NCI-H1930 (cell line): ENCODE results near the gene CALCR.
"Not testable (repeated sequence)": the region's sequence is repeated elsewhere in the genome, so short reads cannot be mapped to it uniquely, and the experiment has no call there.

Source experiments
- DNase-seq, 2 experiments: peaks; one replicate each; lab custom pipeline; 2025; lab: John Stamatoyannopoulos, UW

The CALCR gene

DNA sequence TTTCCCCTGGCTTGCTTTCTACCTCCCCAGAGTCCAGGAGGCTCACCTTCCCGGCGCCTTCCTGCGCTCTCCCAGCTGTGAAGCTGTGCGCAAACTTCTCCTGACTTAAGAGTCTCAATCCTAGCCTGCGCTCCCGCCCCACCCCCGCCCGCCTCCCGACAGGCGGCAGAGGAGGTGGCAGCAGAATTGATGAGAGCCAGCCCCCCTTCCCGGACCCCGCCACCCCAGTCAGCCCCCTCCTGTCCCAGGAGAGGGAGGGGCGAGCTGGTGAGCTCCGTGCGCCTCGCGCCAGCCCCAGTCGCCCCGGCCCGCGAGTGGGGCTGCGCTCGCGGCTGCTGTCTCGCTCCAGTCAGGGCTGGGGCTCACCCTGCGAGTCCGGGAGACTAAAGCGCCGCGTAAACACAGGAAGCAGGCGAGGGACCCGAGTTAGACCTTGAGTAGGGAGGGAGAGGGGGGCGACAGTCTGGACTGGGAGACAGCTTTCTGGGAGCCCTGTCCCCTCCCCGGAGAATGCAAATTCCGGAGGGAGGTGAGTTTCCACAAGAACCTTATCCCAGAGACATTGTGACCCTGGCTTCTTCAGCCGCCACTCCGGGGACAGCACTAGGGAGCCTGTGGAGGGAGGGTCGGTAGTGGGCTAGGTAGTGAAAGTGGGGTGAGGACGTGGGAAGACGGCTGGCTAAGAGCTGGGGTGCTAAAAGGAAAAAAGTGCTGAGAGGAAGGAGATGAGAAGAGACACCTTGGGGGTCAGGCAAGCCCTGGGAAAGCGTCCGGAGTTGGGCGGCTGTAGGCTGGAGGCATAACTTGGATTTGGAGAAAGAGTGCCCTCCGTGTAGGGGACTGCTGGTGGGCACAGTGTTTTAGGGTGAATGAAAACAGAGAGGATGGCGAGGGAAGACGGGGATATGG lies at the start of gene CALCR:
Gene CALCR (minus strand): TSS at position 79 of the 909 bp plus-strand sequence. CDS start 87,743 bp downstream, outside the sequence.
- DNase-seq: no peak

DNA sequence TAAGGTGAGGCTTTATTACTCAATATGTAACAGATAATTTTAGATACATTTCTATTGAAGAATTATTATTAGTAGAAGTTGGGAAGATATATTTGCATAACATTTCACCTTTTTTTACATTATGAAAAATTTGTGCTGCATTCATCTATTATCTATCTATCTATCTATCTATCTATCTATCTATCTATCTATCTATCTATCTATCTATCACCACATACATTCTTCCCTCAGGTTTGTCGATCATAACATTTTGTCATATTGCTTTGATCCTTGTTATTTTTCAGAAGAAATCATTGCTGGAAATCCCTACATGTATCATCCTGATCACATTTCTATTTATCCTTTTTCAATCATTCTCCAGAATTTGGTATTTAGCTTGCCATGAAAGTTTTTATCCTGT lies 49.3 kb upstream of the CALCR start:
- DNase-seq: no peak

DNA sequence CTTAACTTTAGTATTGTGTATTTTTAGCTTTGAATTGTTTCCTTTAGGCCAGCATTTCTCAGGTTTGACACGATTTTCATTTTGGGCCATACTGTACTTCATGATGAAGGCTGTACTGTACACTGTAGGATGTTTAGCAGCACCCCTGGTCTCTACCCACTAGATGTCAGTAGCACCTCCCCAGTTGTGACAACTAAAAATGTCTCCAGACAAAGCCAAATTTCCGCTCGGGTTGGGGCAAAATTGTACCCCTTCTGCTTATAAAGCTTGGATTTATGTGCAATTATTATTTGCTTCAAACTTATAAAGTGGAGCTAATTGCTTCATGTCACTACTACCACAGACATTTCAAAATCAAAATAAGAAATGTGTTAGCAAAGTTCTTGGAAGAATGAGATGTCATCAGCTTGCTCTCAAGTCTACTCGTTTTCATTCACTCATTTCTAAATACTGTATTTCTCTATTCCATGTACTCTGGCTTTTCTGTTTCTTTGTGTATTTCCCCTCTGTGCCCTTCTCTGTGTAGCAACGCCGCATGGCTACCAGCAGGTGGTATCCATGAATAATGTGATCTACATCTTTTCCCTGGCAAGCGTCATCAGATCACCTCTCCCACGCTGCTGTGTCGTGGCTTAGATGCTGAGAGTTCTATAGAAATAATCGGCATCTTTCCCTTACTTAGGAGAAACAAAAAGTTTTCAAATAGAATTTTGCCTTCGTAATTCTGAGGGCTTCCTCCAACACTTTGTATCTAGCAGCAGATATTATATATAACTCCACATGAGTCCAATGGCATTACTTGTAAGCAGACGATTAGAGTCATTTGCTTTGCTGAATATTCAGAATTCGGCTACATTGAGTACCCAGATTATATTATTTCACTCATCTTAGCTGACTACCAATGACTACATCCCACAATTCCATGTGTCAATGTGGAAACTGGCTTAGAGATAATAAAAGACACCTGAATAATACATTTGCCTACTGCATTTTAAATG lies 47.8 kb upstream of the CALCR start:
- DNase-seq: peak; percentile 27 to 30

DNA sequence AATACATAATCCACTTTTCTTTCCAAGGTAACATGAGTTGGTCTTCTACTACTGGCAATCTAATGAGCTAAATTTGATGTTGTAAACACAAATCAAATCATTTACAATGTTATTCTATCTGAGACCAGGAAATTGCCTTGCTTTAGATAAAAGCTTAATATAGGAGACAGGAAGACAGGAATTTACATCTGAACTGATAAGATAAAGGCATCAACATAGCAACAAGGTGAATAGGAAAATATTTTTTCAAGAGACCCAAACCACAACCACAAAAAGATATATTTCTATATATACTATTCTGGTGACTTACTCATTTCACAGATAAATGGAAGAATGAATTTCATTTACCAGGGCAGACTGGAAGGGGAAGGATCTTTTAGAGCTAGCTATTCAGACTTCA lies 46.3 kb upstream of the CALCR start:
- DNase-seq: no peak

DNA sequence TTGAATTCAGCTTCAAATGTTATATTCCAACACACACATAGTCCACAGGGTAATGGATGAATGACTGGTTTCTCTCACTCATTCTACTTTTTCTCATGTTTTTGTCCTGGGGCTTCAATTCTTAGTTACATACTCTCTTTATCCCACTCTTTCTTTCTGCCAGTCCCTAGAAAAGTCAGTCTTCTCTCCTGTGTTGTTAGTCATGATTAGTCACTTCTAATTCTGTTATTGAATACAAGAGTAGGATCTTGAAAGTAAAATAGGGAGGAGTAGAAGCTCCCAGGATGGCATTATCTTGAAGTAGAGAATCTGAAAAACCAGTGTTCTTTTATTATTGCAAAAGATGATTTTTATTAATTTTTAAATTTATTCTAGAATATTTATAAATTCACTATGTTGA lies 45.5 kb upstream of the CALCR start:
- DNase-seq: no peak

DNA sequence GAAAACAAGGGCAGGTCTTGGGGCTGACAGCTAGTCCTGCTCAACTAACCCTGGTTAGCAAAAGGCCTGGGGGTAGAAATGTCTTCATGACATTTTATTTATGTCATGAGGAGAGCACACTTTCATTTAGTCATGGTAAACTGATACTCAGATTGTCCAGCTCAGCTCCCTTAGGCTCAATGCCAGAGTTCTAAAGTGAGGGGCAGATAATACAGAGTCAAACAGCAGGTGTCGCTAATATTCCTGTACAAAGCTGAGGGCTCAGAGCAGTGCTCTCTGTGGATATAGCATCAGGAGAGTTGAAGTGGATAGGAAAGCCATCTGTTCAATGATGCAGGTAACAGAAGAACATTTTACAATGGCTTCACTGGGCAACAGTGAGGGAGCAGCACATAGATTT lies 26.8 kb upstream of the CALCR start:
- no peak for DNase-seq

DNA sequence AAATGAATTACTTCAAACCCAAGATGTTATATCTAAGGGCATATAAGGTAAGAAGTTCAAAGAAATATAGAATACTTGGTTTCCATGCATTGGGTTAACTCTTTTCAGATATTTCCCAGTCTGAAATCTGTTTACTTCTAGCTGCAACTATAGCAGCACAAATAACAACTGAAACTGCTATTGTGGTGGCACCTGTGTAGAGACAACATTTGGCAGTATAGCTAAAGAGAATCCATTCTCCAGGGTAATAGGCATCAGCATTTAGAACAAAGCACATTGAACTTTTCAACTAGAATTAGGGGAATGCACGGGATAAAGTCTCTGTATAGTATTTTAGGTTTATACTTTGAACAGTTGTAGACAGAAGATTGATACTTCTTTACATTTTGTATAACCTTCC lies 19.7 kb upstream of the CALCR start:
- no peak for DNase-seq

DNA sequence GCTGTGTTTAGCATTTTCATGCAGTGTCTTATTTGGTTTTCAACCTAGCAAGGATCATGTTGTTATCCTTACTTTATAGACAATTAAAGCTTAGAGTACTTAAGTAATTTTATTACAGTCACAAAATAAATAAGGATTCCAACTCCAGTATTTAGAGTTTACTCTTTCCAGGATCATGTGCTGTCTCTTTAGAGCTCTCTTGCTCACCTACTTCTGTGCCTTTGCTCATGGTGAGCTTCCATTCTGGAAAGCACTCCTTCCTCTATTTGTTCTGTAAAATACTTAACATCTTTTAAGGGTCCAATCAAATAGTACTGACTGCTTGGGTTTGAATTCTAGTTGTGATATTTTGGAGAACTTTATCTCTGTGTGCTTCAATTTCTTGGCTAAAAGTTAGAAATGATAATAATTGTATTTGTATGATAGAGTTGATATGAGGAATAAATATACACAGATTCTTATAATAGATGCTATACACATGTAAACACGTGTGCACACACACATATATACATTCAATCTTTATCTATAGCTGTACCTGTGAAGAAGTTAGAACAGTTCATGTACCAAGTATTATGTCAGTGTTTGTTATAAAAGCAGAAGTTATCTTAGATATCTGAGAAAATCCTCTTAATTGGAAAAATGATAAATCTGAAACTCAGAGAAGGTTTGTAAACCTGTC lies 18.2 kb upstream of the CALCR start:
- DNase-seq: no peak

DNA sequence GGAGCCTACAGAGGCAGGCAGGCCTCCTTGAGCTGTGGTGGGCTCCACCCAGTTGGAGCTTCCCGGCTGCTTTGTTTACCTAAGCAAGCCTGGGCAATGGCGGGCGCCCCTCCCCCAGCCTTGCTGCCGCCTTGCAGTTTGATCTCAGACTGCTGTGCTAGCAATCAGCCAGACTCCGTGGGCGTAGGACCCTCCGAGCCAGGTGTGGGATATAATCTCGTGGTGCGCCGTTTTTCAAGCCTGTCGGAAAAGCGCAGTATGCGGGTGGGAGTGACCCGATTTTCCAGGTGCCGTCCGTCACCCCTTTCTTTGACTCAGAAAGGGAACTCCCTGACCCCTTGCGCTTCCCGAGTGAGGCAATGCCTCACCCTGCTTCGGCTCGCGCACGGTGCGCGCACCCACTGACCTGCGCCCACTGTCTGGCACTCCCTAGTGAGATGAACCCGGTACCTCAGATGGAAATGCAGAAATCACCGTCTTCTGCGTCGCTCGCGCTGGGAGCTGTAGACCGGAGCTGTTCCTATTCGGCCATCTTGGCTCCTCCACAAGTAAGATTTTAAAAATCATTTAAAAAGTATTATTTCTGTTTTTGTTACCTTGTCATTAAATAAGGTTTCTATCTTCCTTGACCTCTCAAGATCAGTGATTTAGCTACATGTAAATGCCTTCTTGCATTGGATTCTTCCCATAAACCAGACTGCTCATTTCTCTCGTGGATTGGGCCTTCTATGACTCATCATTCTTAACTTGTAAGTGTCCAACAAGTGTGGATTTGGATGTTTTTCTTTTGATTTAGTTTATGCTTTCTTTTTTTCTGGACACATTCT lies 16.9 kb upstream of the CALCR start:
- not testable (repeated sequence) for DNase-seq

DNA sequence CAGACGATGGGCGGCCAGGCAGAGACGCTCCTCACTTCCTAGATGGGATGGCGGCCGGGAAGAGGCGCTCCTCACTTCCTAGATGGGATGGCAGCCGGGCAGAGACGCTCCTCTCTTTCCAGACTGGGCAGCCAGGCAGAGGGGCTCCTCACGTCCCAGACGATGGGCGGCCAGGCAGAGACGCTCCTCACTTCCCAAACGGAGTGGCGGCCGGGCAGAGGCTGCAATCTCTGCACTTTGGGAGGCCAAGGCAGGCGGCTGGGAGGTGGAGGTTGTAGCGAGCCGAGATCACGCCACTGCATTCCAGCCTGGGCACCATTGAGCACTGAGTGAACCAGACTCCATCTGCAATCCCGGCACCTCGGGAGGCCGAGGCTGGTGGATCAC lies 11.9 kb upstream of the CALCR start:
- DNase-seq: not testable (repeated sequence)

DNA sequence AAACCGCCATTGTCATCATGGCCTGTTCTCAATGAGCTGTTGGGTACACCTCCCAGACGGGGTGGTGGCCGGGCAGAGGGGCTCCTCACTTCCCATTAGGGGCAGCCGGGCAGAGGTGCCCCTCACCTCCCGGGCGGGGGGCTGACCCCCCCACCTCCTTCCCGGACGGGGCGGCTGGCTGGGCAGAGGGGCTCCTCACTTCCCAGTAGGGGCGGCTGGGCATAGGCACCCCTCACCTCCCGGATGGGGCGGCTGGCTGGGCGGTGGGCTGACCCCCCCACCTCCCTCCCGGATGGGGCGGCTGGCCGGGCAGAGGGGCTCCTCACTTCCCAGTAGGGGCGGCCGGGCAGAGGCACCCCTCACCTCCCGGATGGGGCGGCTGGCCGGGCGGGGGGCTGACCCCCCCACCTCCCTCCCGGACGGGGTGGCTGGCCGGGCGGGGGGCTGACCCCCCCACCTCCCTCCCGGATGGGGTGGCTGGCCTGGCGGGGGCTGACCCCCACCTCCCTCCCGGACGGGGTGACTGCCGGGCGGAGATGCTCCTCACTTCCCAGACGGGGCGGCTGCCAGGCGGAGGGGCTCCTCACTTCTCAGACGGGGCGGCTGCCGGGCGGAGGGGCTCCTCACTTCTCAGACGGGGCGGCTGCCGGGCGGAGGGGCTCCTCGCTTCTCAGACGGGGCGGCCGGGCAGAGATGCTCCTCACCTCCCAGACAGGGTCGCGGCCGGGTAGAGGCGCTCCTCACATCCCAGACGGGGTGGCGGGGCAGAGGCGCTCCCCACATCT lies 11.4 kb upstream of the CALCR start:
- not testable (repeated sequence) for DNase-seq

DNA sequence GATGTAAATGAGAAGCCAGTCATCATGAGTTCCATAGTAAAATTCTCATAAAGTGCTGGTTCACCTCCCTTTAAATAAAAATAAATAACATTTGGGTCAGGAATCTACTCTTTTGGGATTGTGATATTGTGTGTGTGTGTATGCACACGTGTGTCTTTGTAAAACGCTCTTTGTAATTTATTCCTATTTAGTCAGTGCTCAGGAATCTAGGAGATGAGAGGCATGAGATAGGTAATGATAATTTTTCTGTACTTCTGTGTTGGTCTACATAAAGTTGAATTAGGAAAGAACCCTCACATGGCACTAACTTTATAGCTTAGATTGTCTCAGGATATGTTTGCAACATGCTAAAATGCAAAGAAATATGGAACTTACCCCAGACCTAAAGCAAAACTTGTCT lies 4.9 kb upstream of the CALCR start:
- no peak for DNase-seq

DNA sequence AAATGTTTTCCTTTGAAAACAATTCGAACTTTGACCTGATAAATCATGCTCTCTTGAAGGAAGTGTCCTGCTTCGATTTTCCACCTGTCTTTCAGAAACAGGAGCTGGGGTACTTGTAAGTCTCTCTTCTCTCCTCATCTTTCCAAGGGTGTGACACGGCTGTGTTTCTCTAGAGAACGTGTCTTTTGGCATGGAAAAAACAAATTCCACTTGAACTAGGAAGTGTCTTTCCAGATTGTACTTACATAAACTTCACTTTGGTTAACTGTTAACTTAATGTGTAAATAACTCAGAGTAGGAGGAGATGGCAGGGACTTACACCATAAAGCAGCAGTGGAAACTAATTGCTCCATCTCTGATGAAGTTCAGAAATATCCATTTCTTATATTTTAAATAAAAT lies 4.2 kb upstream of the CALCR start:
- DNase-seq: no peak

DNA sequence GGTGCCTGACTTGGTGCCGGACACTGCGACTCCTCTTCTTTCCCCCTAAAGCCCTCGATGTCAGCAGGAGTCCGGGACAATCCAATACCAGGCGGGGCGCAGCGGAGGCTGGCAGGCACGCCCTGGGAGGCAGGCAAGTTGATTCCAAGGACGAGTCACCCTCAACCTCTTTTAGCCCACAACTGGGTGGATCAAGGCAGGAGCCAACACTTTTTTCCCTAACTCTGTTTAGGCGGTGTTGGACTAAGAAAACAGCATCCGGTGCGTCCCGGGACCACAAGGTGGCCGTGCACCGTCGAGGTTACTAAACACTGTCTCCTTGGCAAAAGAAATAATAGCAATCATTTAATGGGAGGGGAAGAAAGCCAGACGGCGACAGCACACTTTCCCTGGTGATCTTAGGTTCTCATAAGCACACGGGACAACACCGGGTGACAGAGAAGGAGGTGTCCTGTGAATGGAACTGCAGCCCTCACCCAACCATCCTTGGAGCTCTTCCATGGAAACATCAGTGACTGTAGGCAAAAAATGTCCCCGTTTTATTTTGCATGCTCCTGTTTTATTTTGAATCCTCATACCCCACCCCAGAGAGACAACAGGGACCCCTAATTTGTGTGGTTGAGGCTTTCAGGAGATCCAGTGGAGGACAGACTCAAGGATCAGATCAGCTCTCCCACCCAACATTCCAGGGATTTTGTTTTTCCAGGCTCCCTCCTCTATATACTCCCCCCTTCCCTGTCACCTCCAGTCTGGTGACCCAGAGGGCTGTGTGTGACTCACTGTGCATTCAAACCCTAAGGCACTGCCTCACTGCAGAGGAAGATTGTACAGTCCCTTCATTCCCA lies 1.3 kb upstream of the CALCR start:
- DNase-seq: no peak

DNA sequence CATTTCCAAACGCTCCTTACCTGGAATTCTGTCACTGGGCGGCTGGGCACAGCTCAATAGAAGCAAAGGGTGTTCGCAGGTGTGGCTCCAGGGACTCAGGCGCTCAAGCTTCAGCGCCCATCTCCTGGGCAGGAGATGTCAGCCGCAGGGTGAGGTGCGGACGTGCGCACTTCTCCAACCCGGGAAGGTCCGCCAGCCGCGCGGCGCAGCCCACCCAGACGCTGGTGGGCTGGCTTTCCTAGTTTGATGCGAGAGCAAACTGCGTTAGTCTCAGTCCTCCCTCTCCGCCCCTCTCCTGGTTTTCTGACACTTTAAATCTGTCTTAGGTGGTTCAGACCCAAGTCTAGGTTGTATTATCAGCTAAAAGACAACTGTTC lies 267 bp downstream of the CALCR start:
- no peak for DNase-seq

DNA sequence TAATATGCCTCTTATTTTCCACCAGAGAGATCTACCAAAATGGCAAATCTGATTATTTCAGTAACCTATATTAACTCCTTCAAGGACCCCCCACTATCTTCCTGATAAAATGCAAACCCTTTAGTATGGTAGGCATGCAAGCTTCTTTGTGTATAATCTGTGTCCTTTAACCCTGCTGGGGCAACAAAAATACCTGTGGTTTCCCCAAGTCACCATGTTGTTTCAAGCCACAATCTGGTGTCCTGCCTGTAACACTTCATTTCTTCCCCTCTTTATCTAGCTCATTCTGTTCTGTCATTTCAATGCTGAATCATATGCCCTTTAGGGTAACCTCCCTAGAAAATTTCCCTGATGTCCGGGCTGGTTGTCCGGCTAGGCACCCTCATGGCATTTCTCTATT lies 5.3 kb downstream of the CALCR start:
- DNase-seq: no peak

DNA sequence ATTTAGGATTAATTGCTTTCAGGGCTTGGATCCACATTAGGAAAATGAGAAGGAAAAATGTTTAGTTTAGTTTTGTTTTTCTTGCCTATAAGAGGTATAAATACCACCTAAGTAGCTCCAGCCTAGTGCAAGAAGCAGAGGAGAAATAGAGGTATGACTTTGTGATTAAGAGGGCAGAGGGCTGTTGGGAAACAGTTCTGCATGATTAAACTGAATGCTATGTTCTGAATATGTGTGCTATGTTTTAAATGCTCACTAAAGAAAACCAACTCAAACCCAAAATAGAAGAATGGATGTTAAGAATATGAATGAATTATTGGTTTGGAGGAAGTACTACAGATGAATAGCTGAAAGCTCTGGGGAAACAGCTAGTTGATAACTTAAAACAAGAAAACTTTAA lies 7.6 kb downstream of the CALCR start:
- no peak for DNase-seq

DNA sequence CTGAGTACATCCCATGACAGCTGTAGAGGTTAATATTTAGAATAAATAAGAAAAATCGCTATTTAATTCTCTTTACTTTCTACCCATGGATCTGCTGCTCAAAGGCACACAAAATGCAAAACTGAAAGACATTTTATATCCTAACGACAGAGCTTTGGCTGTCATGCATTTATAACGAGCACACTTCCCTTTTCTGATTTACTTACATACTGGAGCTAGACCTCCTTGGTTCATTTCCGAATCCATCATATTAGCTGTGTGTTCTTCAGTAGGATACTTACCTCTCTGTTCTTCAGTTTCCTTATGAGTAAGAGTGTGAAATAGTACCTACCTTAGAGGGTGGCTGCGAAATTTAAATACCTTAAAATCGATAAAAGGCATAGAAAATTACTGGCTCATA lies 10.9 kb downstream of the CALCR start:
- no peak for DNase-seq

DNA sequence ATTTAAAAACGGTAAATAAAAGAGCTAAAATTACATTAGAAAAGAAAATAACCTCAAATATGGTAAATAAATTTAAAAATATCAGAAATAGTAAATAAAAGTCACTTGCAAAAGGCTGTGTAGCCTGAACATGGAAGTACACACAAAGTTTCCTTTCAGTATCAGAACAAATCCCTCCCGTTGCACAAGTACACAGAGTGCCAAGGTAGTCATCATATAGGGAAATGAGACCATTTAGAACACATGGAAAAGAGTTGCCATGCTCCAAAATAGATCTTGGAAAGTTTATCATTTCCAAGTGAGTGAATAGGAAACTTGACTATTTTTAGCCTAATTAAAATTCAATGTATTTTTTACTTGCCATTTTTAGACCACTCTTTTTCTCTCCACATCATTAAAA lies 11.6 kb downstream of the CALCR start:
- no peak for DNase-seq

DNA sequence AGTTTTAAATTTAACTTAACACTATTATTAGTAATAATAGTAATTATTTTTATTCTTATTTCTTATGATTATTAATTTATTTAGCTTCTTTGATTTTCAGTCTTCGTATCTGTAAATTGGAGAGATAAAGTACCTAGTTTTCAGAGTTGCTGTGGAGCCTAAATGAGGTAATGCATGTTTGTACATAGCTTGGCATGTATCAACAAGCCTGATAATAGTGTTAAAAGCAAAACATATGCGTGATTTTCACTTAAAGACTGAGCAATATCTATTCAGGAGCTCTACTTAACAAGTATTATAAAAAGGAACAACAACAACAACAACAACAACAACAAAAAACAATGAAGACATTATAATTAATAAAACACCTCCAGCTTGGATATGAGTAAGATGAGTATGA lies 12.4 kb downstream of the CALCR start:
- DNase-seq: no peak
